ENCODE data around the gene KSR2.

KSR2 gene

GRCh38 chr12:117778656-117779055 is 190.1 kb downstream of the KSR2 start:
- no peak overlapping the region for H3K4me3 ChIP-seq (ENCODE audit: low read depth, low read length)
- no peaks in the 10 kb centered on the region for H3K36me3 ChIP-seq (replicated peaks)
- no peak for DNase-seq
- no peak for TF ChIP-seq CTCF (IDR thresholded peaks at IDR 0.05; ENCODE audit: low read depth, low read length, missing control alignments)
- H3K27ac ChIP-seq = no peak overlapping the region
- in situ Hi-C loops (cut with HindIII; ENCODE audit: low pct_ligation_motif_present, low sequenced_read_pairs) = no loop called here
- H3K27me3 ChIP-seq (replicated peaks) = no peaks in the 10 kb centered on the region

GRCh38 chr12:117774941-117775775 is 193.6 kb downstream of the KSR2 start:
- Histone ChIP-seq H3K27me3 (replicated peaks) (no peaks in the 10 kb centered on the region), H3K36me3 (replicated peaks) (no peaks in the 10 kb centered on the region), H3K4me3 (ENCODE audit: low read depth, low read length) (no peak overlapping the region), H3K27ac (no peak overlapping the region)
- no peak for DNase-seq
- TF ChIP-seq CTCF (IDR thresholded peaks at IDR 0.05; ENCODE audit: low read depth, low read length, missing control alignments) = no peak
- in situ Hi-C loops (cut with HindIII; ENCODE audit: low pct_ligation_motif_present, low sequenced_read_pairs) = no loop called here

GRCh38 chr12:117768860-117769259 is 199.9 kb downstream of the KSR2 start:
- in situ Hi-C loops (cut with HindIII; ENCODE audit: low pct_ligation_motif_present, low sequenced_read_pairs) = no loop called here
- no peak for DNase-seq

GRCh38 chr12:117766008-117766407 is 202.8 kb downstream of the KSR2 start:
- H3K4me3 ChIP-seq (ENCODE audit: low read depth, low read length) = no peak overlapping the region
- H3K27ac ChIP-seq = no peak overlapping the region
- in situ Hi-C loops (cut with HindIII; ENCODE audit: low pct_ligation_motif_present, low sequenced_read_pairs) = no loop called here
- no peaks in the 10 kb centered on the region for H3K36me3 ChIP-seq (replicated peaks)
- H3K27me3 ChIP-seq (replicated peaks) = no peaks in the 10 kb centered on the region
- DNase-seq = no peak
- no peak for TF ChIP-seq CTCF (IDR thresholded peaks at IDR 0.05; ENCODE audit: low read depth, low read length, missing control alignments)

More at GRCh38 chr12:117768860-117769259, 199.9 kb downstream of the KSR2 start:
- TF ChIP-seq CTCF (IDR thresholded peaks at IDR 0.05; ENCODE audit: low read depth, low read length, missing control alignments) = no peak
- Histone ChIP-seq H3K36me3 (replicated peaks) (no peaks in the 10 kb centered on the region), H3K27ac (no peak overlapping the region), H3K27me3 (replicated peaks) (no peaks in the 10 kb centered on the region), H3K4me3 (ENCODE audit: low read depth, low read length) (no peak overlapping the region)

GRCh38 chr12:117762143-117762542 is 206.6 kb downstream of the KSR2 start:
- no peak for DNase-seq
- Histone ChIP-seq H3K4me3 (ENCODE audit: low read depth, low read length) (no peak overlapping the region), H3K27me3 (replicated peaks) (no peaks in the 10 kb centered on the region), H3K36me3 (replicated peaks) (no peaks in the 10 kb centered on the region), H3K27ac (no peak overlapping the region)
- no peak for TF ChIP-seq CTCF (IDR thresholded peaks at IDR 0.05; ENCODE audit: low read depth, low read length, missing control alignments)
- in situ Hi-C loops (cut with HindIII; ENCODE audit: low pct_ligation_motif_present, low sequenced_read_pairs) = no loop called here

Data from brain microvascular endothelial cell (primary cell).